ENCODE measurements around the gene CD200R1.

Gene CD200R1

DNA sequence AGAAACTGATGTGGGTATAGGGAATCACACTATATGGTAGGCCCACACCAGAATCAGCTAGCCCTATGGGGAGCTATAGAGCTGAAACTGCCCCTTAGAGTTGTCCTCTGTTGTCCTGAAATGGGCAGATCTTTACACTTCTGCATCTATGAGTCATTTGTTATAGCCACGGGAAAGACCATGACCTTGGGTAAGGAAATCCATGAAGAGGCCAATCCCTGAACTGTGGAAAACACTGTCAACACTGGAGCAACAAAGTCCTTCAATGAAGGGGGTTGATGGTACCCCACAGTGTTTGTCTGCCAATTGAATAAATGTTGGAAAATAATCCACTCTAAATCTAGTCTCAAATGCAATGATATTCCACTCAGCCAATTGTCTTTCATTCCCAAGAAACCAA, 5.2 kb upstream of the CD200R1 start:
- ChIA-PET CTCF (interaction anchor here (0.8 to 4.0 kb wide), 19 partner anchors 9 to 680 kb away, joined by 3 to 76 read pairs (median 9); partner anchors contain the start of genes CCDC80 and GTPBP8), POLR2A (no interaction called here)
- no peak for DNase-seq (ENCODE audit: low read depth, low spot score)
- TF ChIP-seq, protein P1, sequence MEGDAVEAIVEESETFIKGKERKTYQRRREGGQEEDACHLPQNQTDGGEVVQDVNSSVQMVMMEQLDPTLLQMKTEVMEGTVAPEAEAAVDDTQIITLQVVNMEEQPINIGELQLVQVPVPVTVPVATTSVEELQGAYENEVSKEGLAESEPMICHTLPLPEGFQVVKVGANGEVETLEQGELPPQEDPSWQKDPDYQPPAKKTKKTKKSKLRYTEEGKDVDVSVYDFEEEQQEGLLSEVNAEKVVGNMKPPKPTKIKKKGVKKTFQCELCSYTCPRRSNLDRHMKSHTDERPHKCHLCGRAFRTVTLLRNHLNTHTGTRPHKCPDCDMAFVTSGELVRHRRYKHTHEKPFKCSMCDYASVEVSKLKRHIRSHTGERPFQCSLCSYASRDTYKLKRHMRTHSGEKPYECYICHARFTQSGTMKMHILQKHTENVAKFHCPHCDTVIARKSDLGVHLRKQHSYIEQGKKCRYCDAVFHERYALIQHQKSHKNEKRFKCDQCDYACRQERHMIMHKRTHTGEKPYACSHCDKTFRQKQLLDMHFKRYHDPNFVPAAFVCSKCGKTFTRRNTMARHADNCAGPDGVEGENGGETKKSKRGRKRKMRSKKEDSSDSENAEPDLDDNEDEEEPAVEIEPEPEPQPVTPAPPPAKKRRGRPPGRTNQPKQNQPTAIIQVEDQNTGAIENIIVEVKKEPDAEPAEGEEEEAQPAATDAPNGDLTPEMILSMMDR (IDR thresholded peaks at IDR 0.05; ENCODE audit: insufficient read depth, low read length, missing control alignments) = no peak
- H3K4me3 ChIP-seq (ENCODE audit: low read depth, low read length) = no peak overlapping the region

DNA sequence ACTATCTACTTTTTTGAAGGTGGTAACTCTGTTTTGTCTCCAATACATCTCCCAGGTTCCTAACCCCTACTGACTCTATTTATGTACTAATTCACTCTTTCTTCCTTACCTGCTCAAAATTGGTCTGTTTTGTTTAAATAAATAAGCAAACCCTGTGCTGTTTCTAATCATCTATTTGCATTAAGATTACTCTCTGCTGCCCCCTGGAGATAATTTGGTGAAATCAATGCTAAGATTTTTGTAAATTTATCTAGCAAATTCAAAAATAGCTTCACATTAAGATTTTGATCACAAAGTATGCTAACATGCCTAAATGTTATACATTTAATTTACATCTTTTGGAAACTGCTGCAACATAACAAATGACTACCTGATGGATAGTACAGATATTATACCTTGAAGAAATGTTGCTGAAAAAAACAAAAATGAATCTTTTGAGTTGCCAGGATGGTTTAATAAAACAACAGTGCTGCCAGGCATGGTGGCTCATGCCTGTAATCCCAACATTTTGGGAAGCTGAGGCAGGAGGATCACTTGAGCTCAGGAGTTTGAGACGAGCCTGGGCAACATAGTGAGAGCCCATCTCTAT, 4.4 kb upstream of the CD200R1 start:
- TF ChIP-seq, protein P1 (IDR thresholded peaks at IDR 0.05; ENCODE audit: insufficient read depth, low read length, missing control alignments) = peak; percentile 30
- H3K4me3 ChIP-seq (ENCODE audit: low read depth, low read length) = no peak overlapping the region
- DNase-seq (ENCODE audit: low read depth, low spot score) = peak; percentile 5
- ChIA-PET POLR2A (no interaction called here), CTCF (interaction anchor here (0.7 to 4.0 kb wide), 39 partner anchors 9 to 680 kb away, joined by 3 to 76 read pairs (median 5); partner anchors contain the start of genes CCDC80 and GTPBP8)

DNA sequence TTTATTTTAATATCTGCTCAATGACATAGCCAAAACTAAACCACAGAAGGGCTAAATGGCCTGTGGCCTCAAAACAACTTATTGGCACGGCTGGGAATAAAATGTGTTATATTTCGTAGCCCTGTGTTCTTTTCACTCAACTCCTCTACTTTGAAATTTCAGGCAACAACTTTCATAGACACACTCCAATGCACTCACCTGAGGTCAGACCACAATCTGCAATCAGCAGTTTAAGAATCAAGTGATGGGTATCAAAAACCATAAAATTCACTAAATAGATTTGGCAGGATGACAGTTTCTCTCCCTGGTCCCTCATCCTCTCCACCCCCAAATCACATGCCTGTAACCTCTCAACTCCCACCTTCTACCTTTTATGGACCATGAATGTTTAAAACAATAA, 2.0 kb upstream of the CD200R1 start:
- ChIA-PET POLR2A (no interaction called here), CTCF (interaction anchor here (0.8 to 1.4 kb wide), 4 partner anchors 8 to 394 kb away, joined by 3 to 4 read pairs (median 3); no protein-coding TSS in a partner anchor)
- no peak for DNase-seq (ENCODE audit: low read depth, low spot score)
- TF ChIP-seq, protein P1 (IDR thresholded peaks at IDR 0.05; ENCODE audit: insufficient read depth, low read length, missing control alignments) = no peak
- no peak overlapping the region for H3K4me3 ChIP-seq (ENCODE audit: low read depth, low read length)

DNA sequence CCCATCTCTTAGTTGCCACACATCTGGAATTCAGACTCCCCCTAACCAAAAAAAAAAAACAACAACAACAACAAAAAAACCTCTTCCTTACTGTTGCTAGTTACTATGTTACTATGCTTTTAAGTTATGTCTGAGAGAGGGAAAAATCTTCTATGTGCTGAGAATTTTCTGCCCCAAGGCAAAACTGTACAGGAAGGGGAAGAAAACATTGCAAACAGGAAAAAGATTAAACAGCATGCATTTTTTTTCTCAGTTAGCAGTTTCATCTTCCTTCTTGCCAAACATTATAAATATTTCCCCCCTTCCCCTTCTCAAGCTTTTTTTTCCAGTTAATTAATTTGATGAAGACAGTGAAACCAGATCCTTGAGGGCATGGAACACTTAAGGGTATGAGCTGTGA, 1.1 kb upstream of the CD200R1 start:
- H3K4me3 ChIP-seq (ENCODE audit: low read depth, low read length) = no peak overlapping the region
- DNase-seq (ENCODE audit: low read depth, low spot score) = no peak
- TF ChIP-seq, protein P1 (IDR thresholded peaks at IDR 0.05; ENCODE audit: insufficient read depth, low read length, missing control alignments) = no peak
- ChIA-PET POLR2A (no interaction called here), CTCF (interaction anchor here (0.8 to 1.4 kb wide), 3 partner anchors 9 to 16 kb away, joined by 3 read pairs; no protein-coding TSS in a partner anchor)

DNA sequence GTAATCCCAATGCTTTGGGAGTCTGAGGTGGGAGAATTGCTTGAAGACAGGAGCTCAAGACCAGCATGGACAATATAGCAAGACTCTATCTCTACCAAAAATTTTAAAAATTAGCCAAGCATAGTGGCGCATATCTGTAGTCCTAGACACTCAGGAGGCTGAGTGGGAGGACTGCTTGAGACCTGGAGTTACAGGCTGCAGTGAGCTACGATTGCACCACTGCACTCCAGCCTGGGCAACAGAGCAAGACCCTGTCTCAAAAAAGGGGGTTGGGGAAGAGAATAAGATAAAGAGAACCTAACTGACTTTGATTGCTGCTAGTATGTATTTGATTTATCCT, 755 bp downstream of the CD200R1 start:
- no peak for DNase-seq (ENCODE audit: low read depth, low spot score)
- H3K4me3 ChIP-seq (ENCODE audit: low read depth, low read length) = no peak overlapping the region
- ChIA-PET CTCF (interaction anchor here (1.1 kb wide), 1 partner anchor 332 kb away, joined by 3 read pairs; no protein-coding TSS in a partner anchor), POLR2A (no interaction called here)
- TF ChIP-seq, protein P1 (IDR thresholded peaks at IDR 0.05; ENCODE audit: insufficient read depth, low read length, missing control alignments) = no peak

DNA sequence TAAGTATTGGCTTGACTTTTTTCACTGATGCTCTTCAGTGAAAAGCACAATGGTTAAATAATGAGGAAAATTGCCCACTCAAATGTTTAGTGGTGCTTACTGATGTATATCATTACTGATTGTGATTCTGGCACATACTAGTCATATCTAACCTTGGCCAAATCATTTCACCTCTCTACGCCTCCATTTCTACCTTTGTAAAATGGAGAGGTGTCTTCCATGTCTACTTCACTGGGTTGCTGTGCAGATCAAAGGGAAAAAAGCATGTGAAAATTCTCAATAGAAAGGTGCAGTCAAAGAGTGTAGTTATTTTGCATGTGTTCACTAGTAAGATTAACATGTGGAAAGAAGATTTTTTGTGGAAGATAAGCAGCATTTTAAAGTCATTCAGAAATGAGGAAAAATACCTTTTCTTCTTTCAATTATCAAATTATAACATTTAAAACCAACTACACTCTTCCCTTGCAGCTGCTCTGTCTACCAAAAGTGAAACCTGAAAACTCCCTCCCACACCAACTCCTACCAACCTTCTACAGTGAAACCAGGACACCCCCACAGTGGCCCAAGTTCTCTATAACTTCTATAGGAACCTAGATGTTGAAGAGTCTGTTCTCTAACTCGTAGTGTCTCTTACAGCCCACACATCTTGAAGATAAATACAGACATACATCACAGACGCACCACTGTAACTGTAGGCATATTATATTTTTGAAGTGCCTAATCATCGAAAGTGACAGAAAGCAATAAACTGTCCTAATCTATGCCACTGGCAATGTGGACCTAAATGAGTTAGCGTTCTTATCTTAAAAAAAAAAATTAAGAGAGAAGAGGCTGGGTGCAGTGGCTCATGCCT, 1.4 kb downstream of the CD200R1 start:
- TF ChIP-seq, protein P1 (IDR thresholded peaks at IDR 0.05; ENCODE audit: insufficient read depth, low read length, missing control alignments) = no peak
- H3K4me3 ChIP-seq (ENCODE audit: low read depth, low read length) = no peak overlapping the region
- POLR2A ChIA-PET = interaction anchor here (1.1 kb wide), 1 partner anchor 17 kb away, joined by 6 read pairs; the partner anchor contains the start of gene GTPBP8
- CTCF ChIA-PET = no interaction called here
- no peak for DNase-seq (ENCODE audit: low read depth, low spot score)

Data from AG04449 (cell line).